IPS-11a (cell line): ENCODE results near the gene DCLK1.
"Not testable (repeated sequence)": the region's sequence is repeated elsewhere in the genome, so short reads cannot be mapped to it uniquely, and the experiment has no call there.

ENCODE experiments used
- H3K4me3 ChIP-seq: one replicate; pipeline ENCODE4 v1.5.1; 2013; ENCODE audit warnings: low read depth, low read length, control low read depth

Gene DCLK1

GRCh38 chr13:35988648-35989081, 142.5 kb downstream of the DCLK1 start:
- H3K4me3 ChIP-seq: no peak overlapping the region

- H3K4me3 ChIP-seq: no peak overlapping the region
Measured at GRCh38 chr13:35987572-35988513, 143.3 kb downstream of the DCLK1 start.

GRCh38 chr13:35984776-35985453, 146.3 kb downstream of the DCLK1 start:
- no peak overlapping the region for H3K4me3 ChIP-seq

GRCh38 chr13:35984287-35984686, 146.9 kb downstream of the DCLK1 start:
- no peak overlapping the region for H3K4me3 ChIP-seq

GRCh38 chr13:35983703-35984102, 147.5 kb downstream of the DCLK1 start:
- H3K4me3 ChIP-seq: not testable (repeated sequence)

- H3K4me3 ChIP-seq: no peak overlapping the region
Measured at GRCh38 chr13:35983206-35983605, 148.0 kb downstream of the DCLK1 start.

- no peak overlapping the region for H3K4me3 ChIP-seq
Measured at GRCh38 chr13:35979361-35979951, 151.7 kb downstream of the DCLK1 start.

- no peak overlapping the region for H3K4me3 ChIP-seq
Measured at GRCh38 chr13:35978607-35979316, 152.4 kb downstream of the DCLK1 start.

- no peak overlapping the region for H3K4me3 ChIP-seq
Measured at GRCh38 chr13:35977060-35977459, 154.1 kb downstream of the DCLK1 start.

GRCh38 chr13:35976126-35976525, 155.1 kb downstream of the DCLK1 start:
- no peak overlapping the region for H3K4me3 ChIP-seq

GRCh38 chr13:35966951-35967350, 164.2 kb downstream of the DCLK1 start:
- not testable (repeated sequence) for H3K4me3 ChIP-seq

GRCh38 chr13:35966024-35966423, 165.2 kb downstream of the DCLK1 start:
- no peak overlapping the region for H3K4me3 ChIP-seq

GRCh38 chr13:35965226-35965927, 165.8 kb downstream of the DCLK1 start:
- no peak overlapping the region for H3K4me3 ChIP-seq

GRCh38 chr13:35964863-35965180, 166.4 kb downstream of the DCLK1 start:
- no peak overlapping the region for H3K4me3 ChIP-seq

- no peak overlapping the region for H3K4me3 ChIP-seq
Measured at GRCh38 chr13:35964011-35964862, 166.9 kb downstream of the DCLK1 start.

- no peak overlapping the region for H3K4me3 ChIP-seq
Measured at GRCh38 chr13:35961461-35962220, 169.5 kb downstream of the DCLK1 start.

- no peak overlapping the region for H3K4me3 ChIP-seq
Measured at GRCh38 chr13:35961002-35961401, 170.2 kb downstream of the DCLK1 start.

GRCh38 chr13:35957996-35958395, 173.2 kb downstream of the DCLK1 start:
- H3K4me3 ChIP-seq: no peak overlapping the region

- no peak overlapping the region for H3K4me3 ChIP-seq
Measured at GRCh38 chr13:35957241-35957731, 173.9 kb downstream of the DCLK1 start.
